Astrocyte (in vitro differentiated cells and primary cell): ENCODE measurements around the gene RIMBP2.

Source experiments
- CTCF ChIP-seq: IDR thresholded peaks from 2 replicates; pipeline ENCODE4 v1.5.1; 2011; ENCODE audit warnings: low read depth, mild to moderate bottlenecking, inconsistent platforms, low read length, moderate library complexity; ENCODE audit not compliant: insufficient read depth
- EZH2 ChIP-seq: IDR thresholded peaks from 2 replicates; pipeline ENCODE4 v1.6.1; 2012; ENCODE audit warnings: mild to moderate bottlenecking, low read length, inconsistent platforms; ENCODE audit not compliant: insufficient read depth

DNA sequence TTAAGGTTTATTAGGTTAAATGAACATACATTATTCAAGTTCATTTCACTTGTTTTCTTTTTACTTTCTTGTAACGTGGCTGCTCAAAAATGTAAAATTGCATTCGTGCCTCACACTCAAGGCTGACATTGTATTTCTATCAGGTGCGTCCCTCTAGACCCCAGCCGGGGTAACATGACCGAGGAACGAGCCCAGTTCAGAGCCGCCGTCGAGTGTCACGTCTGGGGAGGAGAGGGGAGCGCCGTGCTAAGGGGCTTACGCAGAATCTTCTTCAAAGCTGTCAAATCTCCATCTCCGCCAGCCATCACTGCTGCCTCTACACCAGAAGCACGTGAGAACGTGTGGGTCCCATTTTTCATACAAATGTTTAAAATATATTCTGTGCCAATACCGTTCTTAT lies 170.6 kb downstream of the RIMBP2 start:
- no peak for TF ChIP-seq CTCF
- TF ChIP-seq EZH2: no peak
